TTC549 (cell line): ENCODE results near the gene AURKAIP1.

Experiments
- FAIRE-seq: peaks from 2 replicates; lab custom pipeline; 2012; peaks lifted over from hg19 to GRCh38; lab: Jason Lieb, UNC

The AURKAIP1 gene

GRCh38 chr1:1331068-1331965 is 43.7 kb downstream of the AURKAIP1 start, which contains the start of gene TAS1R3:
Gene TAS1R3 (plus strand): TSS chr1:1331280. CDS start chr1:1331346, 66 bp downstream.
- FAIRE-seq = no peak

- FAIRE-seq = no peak
Observed at GRCh38 chr1:1330366-1331067, 44.5 kb downstream of the AURKAIP1 start.

DNA sequence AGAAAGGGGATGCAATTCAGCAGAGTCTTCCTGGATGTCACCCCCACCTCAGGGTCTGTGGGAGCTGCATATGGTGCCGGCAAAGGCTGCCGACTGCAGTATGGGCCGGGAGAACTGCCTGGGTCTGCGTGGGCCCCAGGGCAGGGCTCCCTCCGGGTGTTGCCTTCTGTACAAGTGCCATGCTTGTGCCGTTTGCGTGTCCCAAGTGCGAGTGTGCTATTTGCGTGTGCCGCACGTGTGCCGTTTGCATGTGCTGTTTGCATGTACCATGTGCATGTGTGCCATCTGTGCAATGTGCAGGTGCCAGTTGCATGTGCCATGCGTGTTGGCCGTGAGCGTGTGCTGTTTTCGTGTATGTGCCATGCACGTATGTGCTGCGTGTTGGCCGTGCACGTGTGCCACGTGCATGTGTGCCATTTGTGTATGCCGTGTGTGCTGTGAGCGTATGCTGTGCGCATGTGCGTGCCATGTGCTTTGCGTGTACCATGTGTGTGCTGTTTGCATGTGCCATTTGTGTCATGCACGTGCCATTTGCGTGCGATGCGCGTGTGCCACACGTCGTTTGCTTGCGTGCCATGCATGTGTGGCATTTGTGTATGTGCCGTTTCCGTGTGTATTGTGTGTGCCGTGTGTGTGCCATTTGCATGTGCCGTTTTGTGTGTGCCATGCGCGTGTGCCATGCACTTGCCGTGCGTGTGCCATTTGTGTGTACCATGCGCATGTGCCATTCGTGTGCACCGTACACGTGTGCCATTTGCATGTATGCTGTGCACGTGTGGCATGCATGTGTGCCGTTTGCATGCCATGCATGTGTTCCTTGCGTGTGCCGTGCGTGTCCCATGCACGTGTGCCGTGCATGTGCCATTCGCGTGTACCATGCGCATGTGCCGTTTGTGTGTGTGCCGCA is 45.5 kb downstream of the AURKAIP1 start:
- no peak for FAIRE-seq

DNA sequence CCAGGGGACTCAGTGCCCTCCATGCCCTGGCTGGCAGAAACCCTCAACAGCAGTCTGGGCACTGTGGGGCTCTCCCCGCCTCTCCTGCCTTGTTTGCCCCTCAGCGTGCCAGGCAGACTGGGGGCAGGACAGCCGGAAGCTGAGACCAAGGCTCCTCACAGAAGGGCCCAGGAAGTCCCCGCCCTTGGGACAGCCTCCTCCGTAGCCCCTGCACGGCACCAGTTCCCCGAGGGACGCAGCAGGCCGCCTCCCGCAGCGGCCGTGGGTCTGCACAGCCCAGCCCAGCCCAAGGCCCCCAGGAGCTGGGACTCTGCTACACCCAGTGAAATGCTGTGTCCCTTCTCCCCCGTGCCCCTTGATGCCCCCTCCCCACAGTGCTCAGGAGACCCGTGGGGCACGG is 46.8 kb downstream of the AURKAIP1 start:
- no peak for FAIRE-seq

- FAIRE-seq = no peak
Observed at GRCh38 chr1:1327291-1327690, 47.7 kb downstream of the AURKAIP1 start.

GRCh38 chr1:1326075-1326605 is 48.9 kb downstream of the AURKAIP1 start:
- no peak for FAIRE-seq

DNA sequence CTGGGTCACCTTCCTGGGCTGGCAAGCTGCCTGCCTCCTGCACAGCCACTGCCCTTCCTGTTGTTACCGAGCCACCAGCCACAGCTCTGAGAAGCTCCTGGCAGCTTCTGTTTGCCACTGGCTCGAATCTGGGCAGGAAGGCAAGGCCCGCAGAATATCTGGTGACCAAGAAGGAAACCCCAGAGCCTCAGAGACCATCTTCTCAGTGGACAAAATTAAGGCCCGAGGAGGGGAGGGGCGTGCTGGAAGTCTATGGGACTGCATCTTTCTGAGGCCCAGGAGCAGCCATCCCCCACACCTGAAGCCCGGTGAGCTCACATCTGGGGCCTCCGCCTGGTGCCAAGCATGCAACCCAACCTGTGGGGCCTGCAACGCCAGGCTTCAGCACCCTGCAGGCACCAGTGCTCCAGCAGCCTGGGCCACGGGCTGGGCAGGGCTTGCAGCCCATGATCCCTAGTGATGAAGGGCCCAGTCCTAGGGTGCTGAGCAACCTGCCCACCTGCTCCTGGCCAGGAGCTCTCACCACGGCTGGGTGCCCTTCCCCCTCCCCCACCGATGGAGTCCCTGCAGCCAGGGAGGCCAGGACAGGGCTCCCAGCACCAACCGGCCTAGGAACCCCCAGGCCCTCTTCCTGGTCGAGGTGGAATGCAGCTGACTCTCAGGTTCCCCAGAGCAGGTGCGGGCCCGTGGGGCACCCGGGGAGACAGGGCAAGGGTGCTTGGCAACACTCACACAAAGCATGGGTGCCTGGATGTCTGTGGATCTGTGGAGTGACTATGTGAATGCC is 49.5 kb downstream of the AURKAIP1 start:
- no peak for FAIRE-seq

GRCh38 chr1:1324524-1325287 is 50.3 kb downstream of the AURKAIP1 start, which contains the start of the genes CPTP and INTS11:
Gene CPTP (plus strand): TSS chr1:1324802. CDS start chr1:1326911, 2,109 bp downstream.
Gene INTS11 (minus strand): TSS chr1:1324660. CDS start chr1:1324608, 52 bp downstream.
- no peak for FAIRE-seq

DNA sequence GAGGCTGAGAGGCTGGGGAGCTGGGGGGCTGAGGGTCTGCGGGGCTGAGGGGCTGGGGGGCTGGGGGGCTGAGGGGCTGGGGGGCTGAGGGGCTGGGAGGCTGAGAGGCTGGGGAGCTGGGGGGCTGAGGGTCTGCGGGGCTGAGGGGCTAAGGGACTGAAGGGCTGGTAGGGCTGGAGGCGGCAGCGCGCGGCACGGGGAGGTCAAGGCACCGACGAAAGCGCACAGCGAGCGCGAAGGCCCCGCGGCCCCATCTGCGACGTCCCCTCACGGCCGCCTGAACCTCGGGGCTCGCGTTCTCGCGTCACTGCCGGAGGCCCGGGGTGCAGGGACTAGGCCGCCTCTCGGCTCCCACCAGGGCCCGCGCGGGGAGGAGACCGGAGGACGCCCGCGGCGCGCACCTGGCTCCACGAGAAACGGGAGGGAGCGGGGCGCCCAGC is 50.9 kb downstream of the AURKAIP1 start:
- no peak for FAIRE-seq
